Gastrocnemius medialis (tissue), 4 donors: ENCODE measurements around the gene ARID1B.

Source experiments
- POLR2A ChIP-seq, 2 donors: fragments of 450-650 bp; IDR thresholded peaks; one replicate each; pipeline ENCODE4 v1.6.1; 2017; ENCODE audit warnings: antibody characterized with exemption in 2 of 2, mild to moderate bottlenecking in 2 of 2, moderate library complexity in 2 of 2
- TF ChIP-seq, protein P1 (sequence below), 5 experiments: fragments of 450-650 bp in 3 of 5; fragments of 200-600 bp in 2 of 5; sonication (generic) in 2 of 5; IDR thresholded peaks in 4 of 5; conservative IDR thresholded peaks in 1 of 5; 1 replicate in 4 of 5; 2 replicates in 1 of 5; pipeline ENCODE4 v1.5.1; 2016 to 2019; ENCODE audit warnings: antibody characterized with exemption in 5 of 5, mild to moderate bottlenecking in 3 of 5, moderate library complexity in 3 of 5

DNA sequence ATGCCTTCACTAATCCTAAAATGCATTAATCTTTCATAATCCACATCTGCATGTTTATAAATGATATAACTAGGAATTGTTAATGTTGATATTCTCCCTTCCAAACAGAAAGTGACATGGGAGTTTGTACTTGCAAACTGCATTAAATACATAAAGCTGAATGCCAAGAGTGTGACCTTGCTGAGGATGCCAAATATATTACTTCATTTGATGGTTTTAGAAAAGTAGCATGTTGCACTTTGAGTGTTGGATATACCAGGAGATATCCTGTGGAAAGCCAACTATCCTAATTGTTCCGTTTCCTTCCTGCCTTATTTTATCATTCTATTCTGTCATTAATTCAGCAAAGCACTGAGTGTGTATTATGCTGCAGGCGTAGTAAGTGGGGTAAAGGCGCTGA is 316.4 kb downstream of the ARID1B start:
- TF ChIP-seq, protein P1, sequence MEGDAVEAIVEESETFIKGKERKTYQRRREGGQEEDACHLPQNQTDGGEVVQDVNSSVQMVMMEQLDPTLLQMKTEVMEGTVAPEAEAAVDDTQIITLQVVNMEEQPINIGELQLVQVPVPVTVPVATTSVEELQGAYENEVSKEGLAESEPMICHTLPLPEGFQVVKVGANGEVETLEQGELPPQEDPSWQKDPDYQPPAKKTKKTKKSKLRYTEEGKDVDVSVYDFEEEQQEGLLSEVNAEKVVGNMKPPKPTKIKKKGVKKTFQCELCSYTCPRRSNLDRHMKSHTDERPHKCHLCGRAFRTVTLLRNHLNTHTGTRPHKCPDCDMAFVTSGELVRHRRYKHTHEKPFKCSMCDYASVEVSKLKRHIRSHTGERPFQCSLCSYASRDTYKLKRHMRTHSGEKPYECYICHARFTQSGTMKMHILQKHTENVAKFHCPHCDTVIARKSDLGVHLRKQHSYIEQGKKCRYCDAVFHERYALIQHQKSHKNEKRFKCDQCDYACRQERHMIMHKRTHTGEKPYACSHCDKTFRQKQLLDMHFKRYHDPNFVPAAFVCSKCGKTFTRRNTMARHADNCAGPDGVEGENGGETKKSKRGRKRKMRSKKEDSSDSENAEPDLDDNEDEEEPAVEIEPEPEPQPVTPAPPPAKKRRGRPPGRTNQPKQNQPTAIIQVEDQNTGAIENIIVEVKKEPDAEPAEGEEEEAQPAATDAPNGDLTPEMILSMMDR (IDR thresholded peaks at IDR 0.05 in 4 of 5, conservative IDR thresholded peaks at IDR 0.05 in 1 of 5) = no peak
- TF ChIP-seq POLR2A (IDR thresholded peaks at IDR 0.05) = no peak
